ENCODE data around the gene IMMP1L.

DNA sequence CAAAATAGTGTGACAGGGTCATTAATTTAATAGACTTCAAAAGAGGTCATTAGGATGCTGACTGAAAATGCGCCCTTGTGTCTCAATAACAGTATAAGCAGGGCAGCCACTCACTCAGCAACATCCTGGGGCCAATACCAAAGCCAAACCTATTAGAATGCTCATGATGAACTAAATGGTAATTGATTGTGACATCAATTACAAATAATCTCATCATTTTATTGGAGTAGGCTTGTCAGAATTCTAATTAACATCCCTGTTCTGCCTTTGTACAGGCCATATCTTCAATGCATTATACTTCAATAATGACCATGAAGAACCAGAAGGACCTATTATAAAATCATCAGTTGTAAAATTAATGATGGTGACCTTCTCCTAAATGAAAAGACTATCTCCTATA is 75.6 kb downstream of the IMMP1L start:
- no peak for TF ChIP-seq POLR2A (IDR thresholded peaks at IDR 0.05; ENCODE audit: low read depth, low read length)
- TF ChIP-seq MEF2A (IDR thresholded peaks at IDR 0.05; ENCODE audit: insufficient read depth, low read depth, low read length): no peak
- no peak for TF ChIP-seq CTCF (IDR thresholded peaks at IDR 0.05 in 2 of 3, conservative IDR thresholded peaks at IDR 0.05 in 1 of 3; ENCODE audit: control insufficient read depth in 2 of 3, extremely low read depth in 1 of 3, insufficient read depth in 1 of 3, low read depth in 3 of 3, low read length in 3 of 3)
- no peak for TF ChIP-seq KDM1A (IDR thresholded peaks at IDR 0.05; ENCODE audit: borderline replicate concordance)
- no peak for TF ChIP-seq BACH1 (IDR thresholded peaks at IDR 0.05; ENCODE audit: borderline replicate concordance)
- TF ChIP-seq RAD21 (IDR thresholded peaks at IDR 0.05; ENCODE audit: insufficient read depth, low read depth, low read length): no peak

Measured in GM12878 (cell line).